Retinal pigment epithelial cell (primary cell): ENCODE data around the gene MIA3.

ENCODE experiments used
- DNase-seq: peaks from one replicate; pipeline ENCODE4 v3.0.0-alpha.2; 2010; ENCODE audit warnings: low read depth
- H3K4me3 ChIP-seq: 2 replicates; pipeline ENCODE4 v1.5.1; 2011; ENCODE audit warnings: mild to moderate bottlenecking, low read length, control low read depth, moderate library complexity
- CTCF ChIP-seq: conservative IDR thresholded peaks from 2 replicates; pipeline ENCODE4 v1.5.1; 2011; ENCODE audit warnings: low read depth, low read length, control low read depth, inconsistent platforms

Gene MIA3

GRCh38 chr1:222670110-222670509, 52.2 kb downstream of the MIA3 start:
- no peak for TF ChIP-seq CTCF
- DNase-seq = no peak
- H3K4me3 ChIP-seq = no peak overlapping the region

GRCh38 chr1:222680080-222680479, 62.2 kb downstream of the MIA3 start:
- DNase-seq = no peak
- TF ChIP-seq CTCF = no peak

GRCh38 chr1:222691016-222691415, 73.1 kb downstream of the MIA3 start:
- TF ChIP-seq CTCF = no peak
- no peak overlapping the region for H3K4me3 ChIP-seq
- no peak for DNase-seq

More at GRCh38 chr1:222680080-222680479, 62.2 kb downstream of the MIA3 start:
- no peak overlapping the region for H3K4me3 ChIP-seq

- DNase-seq = no peak
- TF ChIP-seq CTCF = no peak
- no peak overlapping the region for H3K4me3 ChIP-seq
These were observed 77.0 kb downstream of the MIA3 start for GRCh38 chr1:222694927-222695326.

- DNase-seq = no peak
- no peak for TF ChIP-seq CTCF
- no peak overlapping the region for H3K4me3 ChIP-seq
These were observed 78.8 kb downstream of the MIA3 start for GRCh38 chr1:222696741-222697140.

- TF ChIP-seq CTCF = no peak
- H3K4me3 ChIP-seq = no peak overlapping the region
These were observed 79.3 kb downstream of the MIA3 start for GRCh38 chr1:222697203-222697602.

GRCh38 chr1:222697826-222698225, 79.9 kb downstream of the MIA3 start:
- no peak overlapping the region for H3K4me3 ChIP-seq
- peak; percentile 18 for DNase-seq
- no peak for TF ChIP-seq CTCF

More at GRCh38 chr1:222697203-222697602, 79.3 kb downstream of the MIA3 start:
- DNase-seq = no peak
